Activated T-helper 2 cell treated with anti-CD3 and anti-CD28 coated beads, Interferon-gamma antibody, Interleukin-2, Interleukin-4, amounts not matched to agents 10 μg/mL and 5 μg/mL and 100 μg/mL, durations not matched to agents 14 hours and 24 hours and 36 hours (primary cell): Measurements from ENCODE around the gene TUFM. TPM values are rescaled to one million over a fixed set of nuclear protein-coding genes. Genes with fewer than 3 reads are reported as not detected.
"Not testable (repeated sequence)": the region's sequence is repeated elsewhere in the genome, so short reads cannot be mapped to it uniquely, and the experiment has no call there.

Source experiments
- DNase-seq: peaks from one replicate; pipeline ENCODE4 v3.0.0; 2021; ENCODE audit warnings: low spot score
- H3K27ac Mint-ChIP-seq: one replicate; pipeline ENCODE4 v1.8.0; 2021; ENCODE audit warnings: mixed read lengths
- H3K27me3 Mint-ChIP-seq: one replicate; pipeline ENCODE4 v1.8.0; 2021; ENCODE audit warnings: low read depth, mixed read lengths
- H3K36me3 Mint-ChIP-seq: one replicate; pipeline ENCODE4 v1.8.0; 2021; ENCODE audit warnings: low read depth, mixed read lengths
- H3K4me1 Mint-ChIP-seq: one replicate; pipeline ENCODE4 v1.8.0; 2021; ENCODE audit warnings: low read depth, mixed read lengths
- H3K4me3 Mint-ChIP-seq: one replicate; pipeline ENCODE4 v1.8.0; 2021; ENCODE audit warnings: low read depth, mild to moderate bottlenecking, moderate library complexity, mixed read lengths
- H3K9me3 Mint-ChIP-seq: one replicate; pipeline ENCODE4 v1.8.0; 2021; ENCODE audit warnings: mixed read lengths
- intact Hi-C: fragments of 100-400 bp; cut with micrococcal nuclease; formaldehyde crosslinking; loops from one replicate; pipeline ENCODE4 v1.15.1; 2023
- total RNA-seq: library from RNA; stranded (reverse); gene quantifications from 2 replicates; pipeline ENCODE4 v1.2.3, GENCODE V29; 2022

Gene TUFM
- total RNA-seq, 1 donor from 2014 or later, result 202 TPM

DNA sequence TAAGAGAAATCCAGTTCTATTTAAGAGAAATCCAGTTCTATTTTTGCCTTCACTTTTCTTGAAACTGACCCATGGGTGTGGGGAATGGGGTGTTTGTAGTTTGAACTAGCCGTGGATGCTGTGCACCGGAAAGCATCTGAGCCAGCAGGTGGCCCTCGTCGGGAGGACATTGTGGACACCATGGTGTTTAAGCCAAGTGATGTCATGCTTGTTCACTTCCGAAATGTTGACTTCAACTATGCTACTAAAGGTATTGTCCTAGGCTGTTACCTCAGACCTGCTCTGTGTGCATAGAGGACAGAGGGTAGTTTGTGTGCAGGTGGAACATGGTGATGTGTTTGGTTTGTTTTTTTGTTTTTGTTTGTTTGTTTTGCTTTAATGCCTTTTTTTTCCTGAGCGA is 20.0 kb downstream of the TUFM start:
- peaks cover 74% of the 10 kb centered on the region for H3K36me3 Mint-ChIP-seq
- peaks cover 31% of the 10 kb centered on the region for H3K4me1 Mint-ChIP-seq
- no peak for DNase-seq
- H3K27me3 Mint-ChIP-seq, result no peaks in the 10 kb centered on the region
- no peaks in the 10 kb centered on the region for H3K9me3 Mint-ChIP-seq
- peak overlapping the region; percentile 18 for H3K4me3 Mint-ChIP-seq
- peak overlapping the region; percentile 26 for H3K27ac Mint-ChIP-seq
- intact Hi-C loops, result no loop called here

DNA sequence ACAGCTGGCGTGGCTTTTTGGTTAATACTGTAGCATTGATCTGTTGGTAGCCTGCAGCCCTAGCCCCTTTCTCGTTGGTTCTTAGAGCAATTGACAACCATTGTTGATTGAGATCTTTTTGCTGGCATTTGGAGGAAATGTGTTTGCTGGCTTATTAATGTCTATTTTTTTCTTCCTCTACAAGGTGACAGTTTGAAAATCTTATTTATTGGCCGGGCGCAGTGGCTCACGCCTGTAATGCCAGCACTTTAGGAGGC is 21.5 kb downstream of the TUFM start:
- H3K27ac Mint-ChIP-seq, result peak overlapping the region; percentile 100
- H3K36me3 Mint-ChIP-seq, result peaks cover 67% of the 10 kb centered on the region
- H3K4me3 Mint-ChIP-seq, result peak overlapping the region; percentile 99
- H3K9me3 Mint-ChIP-seq, result no peaks in the 10 kb centered on the region
- peaks cover 31% of the 10 kb centered on the region for H3K4me1 Mint-ChIP-seq
- H3K27me3 Mint-ChIP-seq, result no peaks in the 10 kb centered on the region
- intact Hi-C loops, result loop anchor here (1.0 kb wide), 2 partner anchors 22 to 39 kb away; partner anchors contain the start of genes SH2B1 and TUFM
- no peak for DNase-seq

DNA sequence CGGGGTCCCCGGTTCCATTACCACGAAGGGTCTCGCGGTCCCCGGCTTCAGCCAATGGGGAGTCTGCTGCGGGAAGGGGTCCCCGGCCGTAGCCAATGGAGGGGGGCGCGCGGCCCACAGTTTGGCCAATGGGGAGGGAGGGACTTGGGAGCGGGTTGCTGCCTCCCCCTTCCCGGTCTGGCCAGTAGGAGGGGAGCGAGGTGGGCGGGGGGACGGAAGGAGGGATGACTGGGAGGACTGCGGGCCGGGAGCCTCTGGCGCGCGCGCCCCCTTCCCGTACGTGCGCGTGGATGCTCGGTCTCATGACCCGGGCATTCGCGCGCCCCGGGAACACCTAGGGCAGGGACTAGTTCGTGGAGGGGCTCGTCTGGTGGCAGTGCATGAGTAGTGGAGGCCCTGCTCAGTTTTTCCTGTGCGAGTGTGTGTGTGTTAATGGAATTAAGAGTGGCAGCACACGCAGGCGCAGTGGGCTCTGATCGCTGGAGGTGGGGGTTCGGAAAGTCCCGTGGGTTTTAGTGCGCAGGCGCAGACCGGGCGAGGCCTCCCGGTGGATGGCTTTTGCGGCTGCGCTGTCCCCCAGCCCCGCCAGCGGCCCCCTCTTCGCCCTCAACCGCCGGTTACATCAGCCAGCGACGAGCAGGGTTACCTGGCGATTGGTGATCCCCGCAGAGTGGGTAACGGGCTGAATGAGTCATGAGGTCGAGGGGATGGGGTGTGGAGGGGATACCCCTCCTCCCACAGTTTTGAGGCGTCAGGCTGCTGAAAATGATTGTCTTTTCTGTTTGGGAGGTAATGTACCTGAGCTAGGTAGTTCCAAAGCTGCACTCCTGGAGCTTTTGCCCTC is 22.1 kb downstream of the TUFM start:
- Mint-ChIP-seq H3K27me3 (no peaks in the 10 kb centered on the region), H3K9me3 (no peaks in the 10 kb centered on the region), H3K4me3 (peak overlapping the region; percentile 99), H3K27ac (peak overlapping the region; percentile 100), H3K4me1 (peaks cover 31% of the 10 kb centered on the region), H3K36me3 (peaks cover 64% of the 10 kb centered on the region)
- intact Hi-C loops, result loop anchor here (1.0 kb wide), 2 partner anchors 22 to 39 kb away; partner anchors contain the start of genes SH2B1 and TUFM
- DNase-seq, result peak; percentile 93

DNA sequence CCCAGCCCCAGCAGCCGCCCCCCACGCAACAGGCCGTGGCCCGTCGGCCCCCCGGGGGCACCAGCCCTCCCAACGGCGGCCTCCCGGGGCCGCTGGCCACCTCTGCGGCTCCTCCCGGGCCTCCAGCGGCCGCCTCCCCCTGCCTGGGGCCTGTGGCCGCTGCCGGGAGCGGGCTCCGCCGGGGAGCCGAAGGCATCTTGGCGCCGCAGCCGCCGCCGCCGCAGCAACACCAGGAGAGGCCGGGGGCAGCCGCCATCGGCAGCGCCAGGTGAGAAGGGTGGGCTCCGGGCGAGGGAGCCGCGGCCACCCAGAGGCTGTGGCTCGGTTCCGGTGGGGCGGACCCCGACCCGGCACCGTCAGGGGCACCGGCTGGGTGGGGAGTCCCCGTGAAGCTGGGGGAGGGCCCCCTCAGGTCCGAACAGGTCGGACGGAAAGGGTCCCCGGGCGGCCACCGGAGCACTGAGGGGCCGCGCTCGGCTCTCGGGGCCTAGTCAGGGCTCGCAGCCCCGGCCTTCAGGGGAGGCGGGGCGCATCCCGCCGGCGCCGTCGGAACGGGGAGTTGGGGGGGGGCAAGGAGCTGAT is 22.8 kb downstream of the TUFM start:
- DNase-seq, result no peak
- intact Hi-C loops, result no loop called here
- Mint-ChIP-seq H3K4me3 (peak overlapping the region; percentile 99), H3K9me3 (no peaks in the 10 kb centered on the region), H3K4me1 (peaks cover 31% of the 10 kb centered on the region), H3K27ac (peak overlapping the region; percentile 100), H3K27me3 (no peaks in the 10 kb centered on the region), H3K36me3 (peaks cover 61% of the 10 kb centered on the region)

DNA sequence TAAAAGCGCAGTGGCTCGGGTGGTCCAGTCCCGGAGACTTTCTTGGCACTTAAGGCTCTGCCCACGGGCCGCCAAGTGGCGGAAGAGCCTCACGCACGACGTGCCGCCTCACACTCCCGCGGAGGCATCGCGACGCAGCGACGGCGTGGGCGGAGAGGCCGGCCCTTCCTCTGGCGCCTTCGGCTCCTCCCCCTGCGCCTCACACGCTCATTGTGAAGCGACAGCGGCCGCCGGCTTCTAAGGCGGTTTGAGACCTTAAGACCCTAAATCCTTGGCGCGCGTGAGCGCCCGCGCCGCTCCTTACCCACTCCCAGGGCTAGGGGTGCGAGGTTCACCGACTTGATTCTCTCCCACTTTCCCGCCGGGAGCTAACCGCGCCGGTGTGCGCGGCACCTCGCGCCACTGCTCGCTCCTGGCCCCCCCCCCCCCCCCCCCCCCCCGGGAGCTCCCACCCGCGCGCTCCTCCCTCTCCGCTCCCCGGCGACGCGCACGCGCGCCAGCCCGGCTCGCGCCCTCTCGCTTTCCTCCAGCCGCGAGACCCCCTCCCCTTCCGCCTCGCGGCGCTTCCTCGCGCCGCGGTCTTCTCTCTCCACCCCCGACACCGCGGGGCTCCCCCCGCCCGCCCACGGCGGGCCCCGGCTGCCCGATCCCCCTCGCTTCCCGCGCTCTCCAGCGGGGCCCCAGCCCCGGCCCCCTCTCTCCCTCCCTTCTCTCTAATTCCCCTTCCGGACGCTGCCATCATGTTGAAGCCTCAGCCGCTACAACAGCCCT is 23.4 kb downstream of the TUFM start, which contains the start of gene ATXN2L:
Gene ATXN2L (plus strand): TSS at position 480 of the 771 bp plus-strand sequence. CDS start 261 bp downstream, at position 741.
- H3K27me3 Mint-ChIP-seq, result no peaks in the 10 kb centered on the region
- H3K4me1 Mint-ChIP-seq, result peaks cover 31% of the 10 kb centered on the region
- intact Hi-C loops, result no loop called here
- no peaks in the 10 kb centered on the region for H3K9me3 Mint-ChIP-seq
- H3K36me3 Mint-ChIP-seq, result peaks cover 54% of the 10 kb centered on the region
- H3K27ac Mint-ChIP-seq, result peak within 1 kb of the TSS; percentile 100
- H3K4me3 Mint-ChIP-seq, result peak within 1 kb of the TSS; percentile 99
- DNase-seq, result peak; percentile 93

DNA sequence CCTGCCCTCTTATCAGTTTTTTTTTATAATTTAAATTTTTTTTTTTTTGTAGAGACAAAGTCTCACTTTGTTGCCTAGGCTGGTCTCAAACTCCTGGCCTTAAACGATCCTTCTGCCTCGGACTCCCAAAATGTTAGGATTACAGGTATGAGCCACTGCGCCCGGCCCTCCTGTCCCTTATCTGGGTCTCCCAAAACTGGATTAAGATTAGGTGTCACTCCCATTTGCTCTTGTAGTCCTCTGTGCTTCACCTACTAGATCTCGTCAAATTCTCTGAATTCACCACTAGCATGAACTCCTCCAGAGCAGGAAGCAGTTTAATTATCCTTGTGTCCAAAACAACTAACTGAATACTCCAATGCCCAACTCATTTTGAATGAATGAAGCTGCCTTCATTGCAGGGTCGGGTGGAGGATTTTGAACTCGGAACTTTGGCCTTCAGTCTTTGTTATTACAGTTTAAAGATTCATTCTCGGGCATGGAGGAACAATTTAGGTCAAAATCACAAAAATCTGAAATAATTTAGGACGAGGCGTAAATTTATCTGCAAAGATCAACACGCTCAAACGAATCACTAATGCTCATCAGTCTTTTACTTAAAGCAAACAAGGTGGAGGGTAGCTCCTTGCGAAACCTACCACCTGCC is 24.2 kb downstream of the TUFM start:
- H3K4me3 Mint-ChIP-seq, result peak overlapping the region; percentile 91
- intact Hi-C loops, result no loop called here
- no peaks in the 10 kb centered on the region for H3K27me3 Mint-ChIP-seq
- H3K9me3 Mint-ChIP-seq, result no peaks in the 10 kb centered on the region
- H3K36me3 Mint-ChIP-seq, result peaks cover 47% of the 10 kb centered on the region
- H3K27ac Mint-ChIP-seq, result peak overlapping the region; percentile 86
- no peak for DNase-seq
- peaks cover 31% of the 10 kb centered on the region for H3K4me1 Mint-ChIP-seq

DNA sequence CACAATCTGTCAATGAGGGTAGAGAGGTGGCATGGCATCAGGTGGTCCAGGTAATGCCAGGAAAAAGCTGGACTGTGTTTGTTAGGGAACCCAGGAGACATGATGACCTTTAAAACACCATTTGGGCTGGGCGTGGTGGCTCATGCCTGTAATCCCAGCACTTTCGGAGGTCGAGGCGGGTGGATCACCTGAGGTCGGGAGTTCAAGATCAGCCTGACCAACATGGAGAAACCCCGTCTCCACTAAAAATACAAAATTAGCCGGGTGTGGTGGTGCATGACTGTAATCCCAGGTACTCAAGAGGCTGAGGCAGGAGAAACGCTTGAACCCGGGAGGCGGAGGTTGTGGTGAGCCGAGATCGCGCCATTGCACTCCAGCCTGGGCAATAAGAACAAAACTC is 25.6 kb downstream of the TUFM start:
- H3K27ac Mint-ChIP-seq, H3K27me3 Mint-ChIP-seq, intact Hi-C loops, H3K9me3 Mint-ChIP-seq, DNase-seq: not testable (repeated sequence)
- Mint-ChIP-seq H3K36me3 (peaks cover 38% of the 10 kb centered on the region), H3K4me3 (peak overlapping the region; percentile 24), H3K4me1 (peaks cover 19% of the 10 kb centered on the region)

DNA sequence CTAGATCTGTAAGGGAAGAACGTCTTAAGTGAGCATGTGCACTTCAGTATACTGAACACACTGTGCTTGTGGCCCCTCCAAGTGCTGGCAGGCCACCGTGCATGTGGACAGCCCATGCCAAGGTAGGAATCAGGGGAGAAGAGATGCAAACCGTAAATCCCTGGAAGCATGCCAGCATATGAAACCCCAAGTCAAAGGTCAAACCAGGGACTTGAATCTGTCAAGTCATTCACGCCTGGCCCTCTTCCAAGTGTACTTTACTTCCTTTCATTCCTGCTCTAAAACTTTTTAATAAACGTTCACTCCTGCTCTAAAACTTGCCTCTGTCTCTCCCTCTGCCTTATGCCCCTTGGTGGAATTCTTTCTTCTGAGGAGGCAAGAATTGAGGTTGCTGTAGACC is 26.1 kb downstream of the TUFM start:
- H3K4me1 Mint-ChIP-seq, result peaks cover 14% of the 10 kb centered on the region
- H3K4me3 Mint-ChIP-seq, result no peak overlapping the region
- peaks cover 33% of the 10 kb centered on the region for H3K36me3 Mint-ChIP-seq
- no peaks in the 10 kb centered on the region for H3K27me3 Mint-ChIP-seq
- H3K27ac Mint-ChIP-seq, result no peak overlapping the region
- intact Hi-C loops, result no loop called here
- DNase-seq, result no peak
- no peaks in the 10 kb centered on the region for H3K9me3 Mint-ChIP-seq

DNA sequence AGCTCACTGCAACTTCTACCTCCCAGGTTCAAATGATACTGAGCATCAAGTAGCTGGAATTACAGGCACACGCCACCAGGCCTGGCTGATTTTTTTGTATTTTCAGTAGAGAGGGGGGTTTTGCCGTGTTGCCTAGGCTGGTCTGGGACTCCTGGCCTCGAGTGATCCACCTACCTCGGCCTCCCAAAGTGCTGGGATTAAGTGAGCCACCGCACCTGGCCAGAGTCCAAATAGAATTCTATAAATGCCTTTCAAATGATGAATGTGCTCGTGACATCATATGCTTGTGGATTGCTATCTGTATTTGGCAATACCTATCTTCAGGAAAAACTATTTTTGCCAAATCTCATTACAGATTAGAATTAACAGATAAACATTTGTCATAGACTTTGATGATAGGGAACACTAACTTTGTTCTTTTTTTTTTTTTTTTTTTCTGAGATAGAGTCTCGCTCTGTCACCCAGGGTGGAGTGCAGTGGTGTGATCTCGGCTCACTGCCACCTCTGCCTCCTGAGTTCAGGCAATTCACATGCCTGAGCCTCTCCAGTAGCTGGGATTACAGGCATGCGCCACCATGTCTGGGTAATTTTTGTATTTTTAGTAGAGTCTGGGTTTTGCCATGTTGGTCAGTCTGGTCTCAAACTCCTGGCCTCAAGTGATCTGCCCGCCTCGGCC is 38.6 kb downstream of the TUFM start:
- H3K4me3 Mint-ChIP-seq, intact Hi-C loops, H3K4me1 Mint-ChIP-seq, H3K9me3 Mint-ChIP-seq, H3K36me3 Mint-ChIP-seq, DNase-seq, H3K27ac Mint-ChIP-seq, H3K27me3 Mint-ChIP-seq: not testable (repeated sequence)

DNA sequence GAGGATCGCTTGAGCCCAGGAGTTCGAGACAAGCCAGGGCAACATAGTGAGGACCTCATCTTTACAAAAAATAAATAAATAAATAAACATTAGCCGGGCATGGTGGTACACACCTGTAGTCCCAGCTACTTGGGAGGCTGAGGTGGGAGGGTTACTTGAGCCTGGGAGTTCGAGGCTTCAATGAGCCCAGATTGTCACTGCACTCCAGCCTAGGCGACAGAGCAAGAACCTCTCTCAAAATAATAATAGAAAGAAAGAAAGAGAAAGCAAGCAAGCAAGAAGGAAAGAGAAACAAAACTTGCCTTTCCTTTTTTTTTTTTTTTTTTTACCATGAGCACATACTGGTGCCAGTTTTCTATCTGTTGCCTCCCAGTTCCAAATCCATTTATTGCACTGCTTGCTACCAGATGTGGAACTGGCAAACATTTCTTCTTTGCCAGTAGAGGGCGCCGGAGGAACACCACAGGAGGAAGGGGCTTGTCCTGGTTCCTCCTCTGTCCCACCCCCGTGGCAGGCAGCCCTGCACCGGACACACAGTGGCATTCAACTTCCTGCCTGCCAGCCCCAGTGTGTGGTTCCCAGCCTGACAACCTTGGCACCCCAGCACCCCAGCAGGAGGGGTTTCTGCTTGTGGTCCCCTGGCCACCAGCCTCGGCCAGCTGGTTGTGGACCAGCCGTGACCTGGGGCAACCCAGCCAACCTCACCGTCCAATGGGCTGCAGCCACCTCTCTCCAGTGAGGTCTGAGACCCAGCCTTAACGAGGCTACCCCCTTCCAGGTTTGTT is 43.7 kb downstream of the TUFM start:
- DNase-seq, H3K4me1 Mint-ChIP-seq, intact Hi-C loops, H3K36me3 Mint-ChIP-seq, H3K27ac Mint-ChIP-seq, H3K9me3 Mint-ChIP-seq, H3K27me3 Mint-ChIP-seq: not testable (repeated sequence)
- peak overlapping the region; percentile 59 for H3K4me3 Mint-ChIP-seq
